Mesenchymal stem cell (in vitro differentiated cells and primary cell): ENCODE data around the gene AGAP1.
A peak's percentile ranks its signal among the peaks of the same experiment; 100 is the strongest.

Experiments
- DNase-seq: peaks from one replicate; pipeline ENCODE4 v3.0.0-alpha.2; 2013
- H2AFZ ChIP-seq: one replicate; pipeline ENCODE4 v1.6.1; 2013; ENCODE audit warnings: low read depth, mild to moderate bottlenecking, control low read depth, inconsistent platforms, low read length, moderate library complexity
- H2AK5ac ChIP-seq: 2 replicates; pipeline ENCODE4 v1.6.1; 2013; ENCODE audit warnings: low read length, moderate library complexity, mild to moderate bottlenecking, inconsistent platforms; ENCODE audit not compliant: severe bottlenecking
- H2BK120ac ChIP-seq: one replicate; pipeline ENCODE4 v1.6.1; 2013; ENCODE audit warnings: low read depth, mild to moderate bottlenecking, inconsistent platforms, low read length, moderate library complexity
- H2BK12ac ChIP-seq, 2 experiments: one replicate each; pipeline ENCODE4 v1.6.1; 2013; ENCODE audit warnings: inconsistent platforms in 2 of 2, low read length in 2 of 2, mild to moderate bottlenecking in 2 of 2, moderate library complexity in 2 of 2, control low read depth in 1 of 2
- H2BK15ac ChIP-seq: one replicate; pipeline ENCODE4 v1.6.1; 2013; ENCODE audit warnings: mild to moderate bottlenecking, low read depth, inconsistent platforms; ENCODE audit not compliant: poor library complexity, severe bottlenecking
- H2BK5ac ChIP-seq: 2 replicates; pipeline ENCODE4 v1.6.1; 2013; ENCODE audit warnings: low read depth, mild to moderate bottlenecking, low read length, control low read depth, inconsistent platforms; ENCODE audit not compliant: poor library complexity, severe bottlenecking
- H3K14ac ChIP-seq, 2 experiments: one replicate each; pipeline ENCODE4 v1.6.1; 2013; ENCODE audit warnings: inconsistent platforms in 2 of 2, low read length in 2 of 2, control low read depth in 1 of 2, mild to moderate bottlenecking in 1 of 2, moderate library complexity in 1 of 2
- H3K18ac ChIP-seq, 2 experiments: one replicate each; pipeline ENCODE4 v1.6.1; 2013; ENCODE audit warnings: inconsistent platforms in 2 of 2, low read length in 2 of 2, control low read depth in 1 of 2, low read depth in 1 of 2, mild to moderate bottlenecking in 1 of 2
- H3K23ac ChIP-seq, 2 experiments: one replicate each; pipeline ENCODE4 v1.6.1; 2013; ENCODE audit warnings: inconsistent platforms in 2 of 2, low read length in 2 of 2, mild to moderate bottlenecking in 2 of 2, moderate library complexity in 2 of 2, control low read depth in 1 of 2
- H3K27ac ChIP-seq: 2 replicates; pipeline ENCODE4 v1.5.1; 2013; ENCODE audit warnings: mild to moderate bottlenecking, moderate library complexity, low read length, control low read depth, inconsistent platforms; ENCODE audit not compliant: poor library complexity, severe bottlenecking
- H3K27me3 ChIP-seq, 2 experiments: 2 replicates each; pipeline versions ENCODE4 v1.6.1 to v1.7.0; 2013; ENCODE audit warnings: low read length in 2 of 2, mild to moderate bottlenecking in 2 of 2, moderate library complexity in 2 of 2, control low read depth in 1 of 2, inconsistent platforms in 1 of 2; ENCODE audit not compliant: control insufficient read depth in 1 of 2, insufficient read depth in 1 of 2
- H3K36me3 ChIP-seq, 2 experiments: 2 replicates each; pipeline versions ENCODE4 v1.6.1 to v1.7.0; 2013; ENCODE audit warnings: low read length in 2 of 2, control low read depth in 1 of 2, inconsistent platforms in 1 of 2, low read depth in 1 of 2, mild to moderate bottlenecking in 1 of 2; ENCODE audit not compliant: insufficient read depth in 2 of 2, control insufficient read depth in 1 of 2
- H3K4ac ChIP-seq, 2 experiments: one replicate each; pipeline ENCODE4 v1.6.1; 2013; ENCODE audit warnings: inconsistent platforms in 2 of 2, low read length in 2 of 2, mild to moderate bottlenecking in 2 of 2, moderate library complexity in 2 of 2, control low read depth in 1 of 2, low read depth in 1 of 2
- H3K4me1 ChIP-seq: 2 replicates; pipeline ENCODE4 v1.6.1; 2013; ENCODE audit warnings: low read depth, low read length, control low read depth; ENCODE audit not compliant: control insufficient read depth, insufficient read depth
- H3K4me2 ChIP-seq: 2 replicates; pipeline ENCODE4 v1.6.1; 2013; ENCODE audit warnings: low read length, mild to moderate bottlenecking, inconsistent platforms; ENCODE audit not compliant: poor library complexity, severe bottlenecking
- H3K4me3 ChIP-seq, 2 experiments: 2 replicates each; pipeline versions ENCODE4 v1.5.1 to v1.7.0; 2013; ENCODE audit warnings: low read length in 2 of 2, mild to moderate bottlenecking in 2 of 2, control low read depth in 1 of 2, low read depth in 1 of 2; ENCODE audit not compliant: insufficient read depth in 1 of 2
- H3K79me1 ChIP-seq: replicated peaks from 2 replicates; pipeline ENCODE4 v1.6.1; 2013; ENCODE audit warnings: mild to moderate bottlenecking, control low read depth, low read length, inconsistent platforms; ENCODE audit not compliant: poor library complexity, severe bottlenecking
- H3K9ac ChIP-seq: 2 replicates; pipeline ENCODE4 v1.7.0; 2013; ENCODE audit warnings: mild to moderate bottlenecking, low read length, moderate library complexity
- H3K9me3 ChIP-seq: 2 replicates; pipeline ENCODE4 v1.7.0; 2013; ENCODE audit warnings: mild to moderate bottlenecking, low read length; ENCODE audit not compliant: control insufficient read depth
- H4K8ac ChIP-seq: one replicate; pipeline ENCODE4 v1.6.1; 2013; ENCODE audit warnings: inconsistent platforms, mild to moderate bottlenecking, low read length, moderate library complexity
- H4K91ac ChIP-seq: one replicate; pipeline ENCODE4 v1.6.1; 2013; ENCODE audit warnings: mild to moderate bottlenecking, low read length, inconsistent platforms
- WGBS: methylation state at CpG from one replicate; pipeline ENCODE4 v1.1.7; 2013; ENCODE audit warnings: mixed read lengths; 5-methylcytosine and 5-hydroxymethylcytosine counted together

Gene AGAP1

DNA sequence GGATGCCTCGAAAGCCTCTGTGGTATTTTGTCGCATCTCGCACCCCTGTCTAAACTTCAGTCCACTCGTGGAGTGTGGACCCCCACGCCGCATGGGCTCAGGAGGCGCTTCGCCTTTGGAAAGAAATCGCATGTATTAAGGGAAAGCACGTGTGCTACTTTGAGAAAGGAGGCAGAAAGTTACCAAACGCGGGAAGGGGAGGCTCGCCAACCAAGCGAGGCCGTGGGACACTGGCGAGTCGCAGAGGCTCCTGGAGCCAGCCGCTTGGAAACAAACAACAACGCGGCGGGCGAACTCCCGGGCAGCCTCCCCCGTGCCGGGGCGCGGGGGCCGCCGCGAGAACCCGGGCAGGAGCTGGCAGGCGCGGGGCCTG, 455 bp upstream of the AGAP1 start:
- WGBS = 12% methylated on average over 18 of the region's 33 CpGs
- Histone ChIP-seq H3K4ac (peak overlapping the region; percentile 31 to 84), H3K4me1 (peaks cover 23% of the 10 kb centered on the region), H3K36me3 (no peaks in the 10 kb centered on the region), H2AK5ac (no peak overlapping the region), H4K91ac (peak overlapping the region; percentile 54), H3K79me1 (peaks cover 13% of the 10 kb centered on the region), H3K18ac (peak overlapping the region; percentile 58 to 74), H3K14ac (no peak overlapping the region), H3K4me3 (peak overlapping the region; percentile 74 to 80), H2AFZ (peak overlapping the region; percentile 86), H3K27me3 (no peaks in the 10 kb centered on the region), H3K23ac (no peak overlapping the region), H3K4me2 (peak overlapping the region; percentile 97), H2BK120ac (peak overlapping the region; percentile 96), H3K27ac (no peak overlapping the region), H3K9me3 (no peaks in the 10 kb centered on the region), H2BK5ac (no peak overlapping the region), H2BK12ac (no peak overlapping the region), H2BK15ac (no peak overlapping the region), H4K8ac (peak overlapping the region; percentile 92), H3K9ac (peak overlapping the region; percentile 85)
- DNase-seq = no peak

DNA sequence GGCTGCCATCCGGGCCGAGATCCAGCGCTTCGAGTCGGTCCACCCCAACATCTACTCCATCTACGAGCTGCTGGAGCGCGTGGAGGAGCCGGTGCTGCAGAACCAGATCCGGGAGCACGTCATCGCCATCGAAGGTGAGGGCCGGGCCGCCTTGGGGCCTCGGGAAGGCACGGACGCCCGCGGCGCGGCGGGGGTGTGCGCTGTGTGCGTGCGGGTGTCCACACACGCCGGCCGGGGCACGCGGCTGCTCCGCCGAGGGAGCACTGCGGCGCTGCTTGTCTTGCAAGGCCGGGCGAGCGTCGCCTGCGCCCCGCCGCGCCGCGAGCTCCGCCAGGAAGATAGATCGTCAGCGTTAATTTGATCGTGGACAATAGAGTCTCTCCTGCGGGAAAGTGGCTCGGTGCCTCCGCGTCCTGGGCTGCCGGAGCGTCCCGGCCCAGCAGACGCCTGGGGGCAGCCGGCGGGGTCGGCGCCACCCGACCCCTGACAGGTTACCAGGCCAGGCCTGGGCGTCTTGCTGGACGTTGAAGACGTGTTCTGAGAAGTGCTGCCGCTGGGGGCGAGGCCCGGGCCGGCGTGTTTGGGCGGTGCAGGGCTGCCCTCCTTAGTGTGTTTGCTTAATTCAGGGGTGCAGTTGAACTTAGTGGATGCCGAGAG, 1.0 kb downstream of the AGAP1 start:
- Histone ChIP-seq H2BK15ac (peak overlapping the region; percentile 58), H3K36me3 (peaks cover 0 to 4% of the 10 kb centered on the region in 2 experiments), H3K9me3 (no peaks in the 10 kb centered on the region), H3K27ac (no peak overlapping the region), H3K27me3 (no peaks in the 10 kb centered on the region), H4K91ac (peak overlapping the region; percentile 82), H3K4me3 (peak overlapping the region; percentile 74 to 83), H3K4me1 (peaks cover 30% of the 10 kb centered on the region), H3K9ac (peak overlapping the region; percentile 79), H3K4ac (peak overlapping the region; percentile 78 to 84), H2BK5ac (no peak overlapping the region), H3K4me2 (peak overlapping the region; percentile 99), H3K23ac (peak overlapping the region in 1 of 2 experiments; percentile 96), H3K14ac (peak overlapping the region in 1 of 2 experiments; percentile 91), H4K8ac (peak overlapping the region; percentile 38), H2BK120ac (no peak overlapping the region), H2AFZ (peak overlapping the region; percentile 78), H3K18ac (peak overlapping the region; percentile 78 to 97), H2BK12ac (peak overlapping the region; percentile 35 to 57), H3K79me1 (peaks cover 19% of the 10 kb centered on the region), H2AK5ac (no peak overlapping the region)
- DNase-seq = peak; percentile 62
- 1% methylated on average over 65 of the region's 72 CpGs for WGBS

DNA sequence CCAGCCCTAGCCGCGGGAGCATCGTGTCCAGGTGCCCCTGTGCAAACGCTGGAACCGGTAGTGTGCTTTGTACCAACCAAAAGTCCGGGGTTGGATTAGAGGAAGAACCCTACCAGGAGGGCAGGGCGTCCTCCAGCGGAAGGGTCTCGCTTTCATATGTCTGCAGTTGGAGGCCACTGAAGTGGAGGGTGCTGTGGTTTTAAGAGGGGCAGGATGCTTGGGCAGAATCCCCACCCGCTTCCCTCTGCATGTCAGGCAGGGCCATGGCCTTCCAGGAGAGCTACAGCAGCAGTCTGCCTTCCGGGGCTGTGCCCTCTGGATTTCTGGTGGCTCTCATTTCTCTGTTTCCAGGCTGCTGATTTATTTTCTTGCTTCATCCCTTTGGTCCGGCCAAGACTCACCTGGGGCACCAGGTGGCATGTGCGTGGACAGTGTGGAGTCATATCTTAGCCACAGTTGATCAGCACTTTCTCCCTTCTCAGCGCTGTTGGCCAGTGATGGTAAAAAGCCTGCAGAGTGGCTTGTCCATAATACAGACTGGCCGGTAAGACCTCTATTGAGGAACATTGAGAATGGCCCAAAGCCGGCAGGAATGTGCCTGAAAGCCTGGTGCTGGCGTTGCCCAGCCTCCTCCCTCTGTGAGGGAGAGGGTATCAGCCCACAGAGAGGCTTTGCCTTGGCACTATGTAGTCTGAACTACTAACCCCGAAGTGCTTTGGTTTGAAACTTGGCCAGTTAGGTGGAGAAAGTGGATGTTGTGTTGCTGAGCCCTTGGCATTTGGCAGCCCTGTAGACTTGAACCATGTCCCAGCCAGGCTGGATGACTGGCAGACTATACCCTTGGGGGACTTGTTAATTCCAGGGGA, 1.8 kb downstream of the AGAP1 start:
- Histone ChIP-seq H3K79me1 (peaks cover 23% of the 10 kb centered on the region), H3K4me2 (peak overlapping the region; percentile 99), H3K9ac (peak overlapping the region; percentile 79), H4K8ac (peak overlapping the region; percentile 5), H3K27ac (no peak overlapping the region), H2BK120ac (no peak overlapping the region), H2BK12ac (peak overlapping the region; percentile 3 to 19), H3K4ac (peak overlapping the region in 1 of 2 experiments; percentile 84), H3K14ac (peak overlapping the region in 1 of 2 experiments; percentile 91), H3K27me3 (no peaks in the 10 kb centered on the region), H3K4me1 (peaks cover 34% of the 10 kb centered on the region), H2AFZ (no peak overlapping the region), H2AK5ac (peak overlapping the region; percentile 12), H3K9me3 (no peaks in the 10 kb centered on the region), H2BK15ac (peak overlapping the region; percentile 12), H4K91ac (no peak overlapping the region), H2BK5ac (no peak overlapping the region), H3K18ac (peak overlapping the region in 1 of 2 experiments; percentile 97), H3K36me3 (peaks cover 0 to 8% of the 10 kb centered on the region in 2 experiments), H3K4me3 (peak overlapping the region; percentile 74 to 83), H3K23ac (peak overlapping the region; percentile 27 to 66)
- whole genome bisulfite sequencing = 50% methylated on average over 18 of the region's 18 CpGs
- no peak for DNase-seq

DNA sequence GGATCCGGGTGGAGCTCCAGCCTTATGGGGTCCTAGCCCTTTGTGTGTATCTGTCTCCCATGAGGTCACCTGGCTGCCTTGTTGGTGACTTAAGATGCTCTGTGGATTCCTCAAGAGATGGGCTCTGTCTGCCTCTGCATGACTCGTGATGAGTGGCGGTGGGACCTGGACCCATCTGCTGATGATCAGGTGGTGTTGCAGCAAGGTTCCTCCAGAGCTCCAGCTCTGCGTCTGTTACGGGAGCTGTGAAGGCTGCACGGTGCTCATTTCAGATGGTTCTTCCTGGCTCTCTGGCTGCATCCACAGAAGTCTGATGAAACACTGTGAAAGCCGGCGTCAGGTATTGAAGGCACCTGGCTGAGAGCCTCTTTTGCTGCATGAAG, 2.4 kb downstream of the AGAP1 start:
- H2BK12ac ChIP-seq = no peak overlapping the region
- no peak overlapping the region for H3K18ac ChIP-seq
- no peaks in the 10 kb centered on the region for H3K9me3 ChIP-seq
- H4K8ac ChIP-seq = no peak overlapping the region
- H3K27ac ChIP-seq = no peak overlapping the region
- peaks cover 39% of the 10 kb centered on the region for H3K4me1 ChIP-seq
- no peak overlapping the region for H2BK120ac ChIP-seq
- H3K36me3 ChIP-seq = peaks cover 0 to 8% of the 10 kb centered on the region in 2 experiments
- H2AFZ ChIP-seq = no peak overlapping the region
- no peak overlapping the region for H2BK5ac ChIP-seq
- H3K9ac ChIP-seq = no peak overlapping the region
- H2AK5ac ChIP-seq = peak overlapping the region; percentile 12
- 91% methylated on average over 8 of the region's 8 CpGs for WGBS
- no peak overlapping the region for H2BK15ac ChIP-seq
- no peaks in the 10 kb centered on the region for H3K27me3 ChIP-seq
- no peak overlapping the region for H3K23ac ChIP-seq
- no peak overlapping the region for H3K14ac ChIP-seq
- H3K4me3 ChIP-seq = peak overlapping the region in 1 of 2 experiments; percentile 83
- H4K91ac ChIP-seq = no peak overlapping the region
- DNase-seq = peak; percentile 37
- H3K4ac ChIP-seq = no peak overlapping the region
- no peak overlapping the region for H3K4me2 ChIP-seq
- H3K79me1 ChIP-seq = peaks cover 23% of the 10 kb centered on the region
